CD4-positive, alpha-beta T cell treated with Interleukin-21 for 1 hour (primary cell): ENCODE data around the gene ZSWIM1.

Source experiments
- DNase-seq: peaks from one replicate; pipeline ENCODE4 v3.0.0-alpha.2; 2020

ZSWIM1 gene

GRCh38 chr20:45880988-45881788 lies at the start of gene ZSWIM1:
Gene ZSWIM1 (plus strand): TSS chr20:45881227. CDS start chr20:45882593, 1,366 bp downstream.
- DNase-seq, result peak; percentile 99

- DNase-seq, result no peak
These were observed 48.4 kb upstream of the ZSWIM1 start for GRCh38 chr20:45832619-45833018.

GRCh38 chr20:45833030-45833882 lies 47.8 kb upstream of the ZSWIM1 start, which contains the start of gene SNX21:
Gene SNX21 (plus strand): TSS chr20:45833799. CDS start chr20:45833920, 121 bp downstream.
- peak; percentile 10 for DNase-seq

- peak; percentile 47 for DNase-seq
These were observed 46.9 kb upstream of the ZSWIM1 start for GRCh38 chr20:45833883-45834796.

GRCh38 chr20:45834797-45835161 lies 46.2 kb upstream of the ZSWIM1 start:
- DNase-seq, result no peak

- no peak for DNase-seq
These were observed 45.7 kb upstream of the ZSWIM1 start for GRCh38 chr20:45835329-45835765.

GRCh38 chr20:45835825-45836224 lies 45.2 kb upstream of the ZSWIM1 start:
- DNase-seq, result no peak

GRCh38 chr20:45836841-45837240 lies 44.2 kb upstream of the ZSWIM1 start:
- no peak for DNase-seq

GRCh38 chr20:45840700-45841198 lies 40.3 kb upstream of the ZSWIM1 start:
- no peak for DNase-seq

GRCh38 chr20:45841407-45842129 lies 39.5 kb upstream of the ZSWIM1 start:
- no peak for DNase-seq

- no peak for DNase-seq
These were observed 38.7 kb upstream of the ZSWIM1 start for GRCh38 chr20:45842169-45842812.

GRCh38 chr20:45843506-45843905 lies 37.5 kb upstream of the ZSWIM1 start:
- DNase-seq, result no peak

- DNase-seq, result no peak
These were observed 35.6 kb upstream of the ZSWIM1 start for GRCh38 chr20:45845452-45845851.

- no peak for DNase-seq
These were observed 32.6 kb upstream of the ZSWIM1 start for GRCh38 chr20:45848421-45848820.

- DNase-seq, result no peak
These were observed 32.0 kb upstream of the ZSWIM1 start for GRCh38 chr20:45848969-45849582.

GRCh38 chr20:45850238-45850637 lies 30.8 kb upstream of the ZSWIM1 start:
- no peak for DNase-seq

GRCh38 chr20:45850926-45851325 lies 30.1 kb upstream of the ZSWIM1 start:
- DNase-seq, result no peak

- DNase-seq, result no peak
These were observed 29.5 kb upstream of the ZSWIM1 start for GRCh38 chr20:45851501-45851900.

- DNase-seq, result no peak
These were observed 28.7 kb upstream of the ZSWIM1 start for GRCh38 chr20:45852326-45852725.

- DNase-seq, result no peak
These were observed 27.5 kb upstream of the ZSWIM1 start for GRCh38 chr20:45853484-45853883.
